GM19395 (cell line): ENCODE data around the gene LY9.
A peak's percentile ranks its signal among the peaks of the same experiment; 100 is the strongest.

Experiments used
- ATAC-seq: cut with Tn5 transposase; IDR thresholded peaks from one replicate; pipeline ENCODE4 v1.9.1; 2021; ENCODE audit warnings: mild to moderate bottlenecking, moderate library complexity; ENCODE audit not compliant: unreplicated experiment

LY9 gene

GRCh38 chr1:160834945-160835565 lies 39.1 kb downstream of the LY9 start:
- ATAC-seq, result no peak

- ATAC-seq, result no peak
Observed at GRCh38 chr1:160835751-160836150, 39.8 kb downstream of the LY9 start.

- ATAC-seq, result no peak
Observed at GRCh38 chr1:160836561-160836960, 40.6 kb downstream of the LY9 start.

- no peak for ATAC-seq
Observed at GRCh38 chr1:160836981-160837557, 41.1 kb downstream of the LY9 start.

GRCh38 chr1:160837558-160838205 lies 41.7 kb downstream of the LY9 start:
- ATAC-seq, result peak; percentile 82

GRCh38 chr1:160838888-160839287 lies 42.9 kb downstream of the LY9 start:
- ATAC-seq, result no peak

GRCh38 chr1:160839746-160840145 lies 43.8 kb downstream of the LY9 start:
- ATAC-seq, result no peak

GRCh38 chr1:160841079-160841478 lies 45.1 kb downstream of the LY9 start:
- ATAC-seq, result no peak

GRCh38 chr1:160844447-160845232 lies 48.7 kb downstream of the LY9 start:
- ATAC-seq, result no peak

GRCh38 chr1:160846281-160846680 lies 50.3 kb downstream of the LY9 start:
- ATAC-seq, result no peak

- ATAC-seq, result no peak
Observed at GRCh38 chr1:160850541-160850940, 54.6 kb downstream of the LY9 start.

- ATAC-seq, result no peak
Observed at GRCh38 chr1:160850993-160851392, 55.0 kb downstream of the LY9 start.

GRCh38 chr1:160853014-160853413 lies 57.0 kb downstream of the LY9 start:
- ATAC-seq, result no peak

GRCh38 chr1:160853754-160854153 lies 57.8 kb downstream of the LY9 start:
- no peak for ATAC-seq

- peak; percentile 81 for ATAC-seq
Observed at GRCh38 chr1:160855181-160855981, 59.4 kb downstream of the LY9 start.

- no peak for ATAC-seq
Observed at GRCh38 chr1:160858097-160858496, 62.1 kb downstream of the LY9 start.

- ATAC-seq, result no peak
Observed at GRCh38 chr1:160858507-160858906, 62.5 kb downstream of the LY9 start.

GRCh38 chr1:160859166-160859565 lies 63.2 kb downstream of the LY9 start:
- no peak for ATAC-seq

- ATAC-seq, result no peak
Observed at GRCh38 chr1:160860840-160861505, 65.0 kb downstream of the LY9 start.
